ENCODE data around the gene AMACR. TPM values are rescaled to one million over a fixed set of nuclear protein-coding genes. Genes with fewer than 3 reads are reported as not detected.
"Not testable (repeated sequence)": the region's sequence is repeated elsewhere in the genome, so short reads cannot be mapped to it uniquely, and the experiment has no call there.

AMACR gene
- total RNA-seq, 4 donors from 2014 or later, result 5.4 to 21.5 (median 15.5) TPM

DNA sequence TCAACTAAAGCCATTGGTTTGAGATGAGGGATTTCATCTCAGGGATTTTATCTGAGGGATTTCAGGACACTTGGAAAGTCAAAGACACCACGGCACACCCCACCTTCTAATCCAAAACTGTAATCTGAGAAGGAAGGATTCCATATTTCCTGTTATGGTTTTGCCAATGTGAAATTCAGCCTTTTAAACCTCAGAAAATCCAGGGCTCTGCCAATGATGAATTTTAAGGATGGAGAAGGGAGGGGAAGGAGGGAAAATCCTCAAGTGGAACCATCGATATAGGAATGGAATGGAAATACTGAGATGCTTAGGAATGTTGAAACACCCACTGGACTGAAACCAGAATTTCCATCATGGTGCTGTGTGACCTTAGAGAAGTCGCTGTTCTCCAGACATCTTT is 29.9 kb upstream of the AMACR start:
- Histone ChIP-seq H3K27ac (peak overlapping the region in 1 of 4 donors; percentile 16), H3K27me3 (no peaks in the 10 kb centered on the region), H3K4me3 (no peak overlapping the region), H3K9me3 (no peaks in the 10 kb centered on the region), H3K36me3 (peaks cover 0 to 21% (median 0%) of the 10 kb centered on the region in 3 donors), H3K4me1 (peaks cover 0 to 8% (median 0%) of the 10 kb centered on the region in 3 donors)
- intact Hi-C loops (cut with DNase I), result no loop called here
- no peak for DNase-seq
- WGBS, 2 donors, result 74 to 82% methylated on average over 3 of the region's 3 CpGs
- no peak for TF ChIP-seq POLR2A (IDR thresholded peaks at IDR 0.05)
- TF ChIP-seq, protein P1, sequence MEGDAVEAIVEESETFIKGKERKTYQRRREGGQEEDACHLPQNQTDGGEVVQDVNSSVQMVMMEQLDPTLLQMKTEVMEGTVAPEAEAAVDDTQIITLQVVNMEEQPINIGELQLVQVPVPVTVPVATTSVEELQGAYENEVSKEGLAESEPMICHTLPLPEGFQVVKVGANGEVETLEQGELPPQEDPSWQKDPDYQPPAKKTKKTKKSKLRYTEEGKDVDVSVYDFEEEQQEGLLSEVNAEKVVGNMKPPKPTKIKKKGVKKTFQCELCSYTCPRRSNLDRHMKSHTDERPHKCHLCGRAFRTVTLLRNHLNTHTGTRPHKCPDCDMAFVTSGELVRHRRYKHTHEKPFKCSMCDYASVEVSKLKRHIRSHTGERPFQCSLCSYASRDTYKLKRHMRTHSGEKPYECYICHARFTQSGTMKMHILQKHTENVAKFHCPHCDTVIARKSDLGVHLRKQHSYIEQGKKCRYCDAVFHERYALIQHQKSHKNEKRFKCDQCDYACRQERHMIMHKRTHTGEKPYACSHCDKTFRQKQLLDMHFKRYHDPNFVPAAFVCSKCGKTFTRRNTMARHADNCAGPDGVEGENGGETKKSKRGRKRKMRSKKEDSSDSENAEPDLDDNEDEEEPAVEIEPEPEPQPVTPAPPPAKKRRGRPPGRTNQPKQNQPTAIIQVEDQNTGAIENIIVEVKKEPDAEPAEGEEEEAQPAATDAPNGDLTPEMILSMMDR (IDR thresholded peaks at IDR 0.05), result no peak

DNA sequence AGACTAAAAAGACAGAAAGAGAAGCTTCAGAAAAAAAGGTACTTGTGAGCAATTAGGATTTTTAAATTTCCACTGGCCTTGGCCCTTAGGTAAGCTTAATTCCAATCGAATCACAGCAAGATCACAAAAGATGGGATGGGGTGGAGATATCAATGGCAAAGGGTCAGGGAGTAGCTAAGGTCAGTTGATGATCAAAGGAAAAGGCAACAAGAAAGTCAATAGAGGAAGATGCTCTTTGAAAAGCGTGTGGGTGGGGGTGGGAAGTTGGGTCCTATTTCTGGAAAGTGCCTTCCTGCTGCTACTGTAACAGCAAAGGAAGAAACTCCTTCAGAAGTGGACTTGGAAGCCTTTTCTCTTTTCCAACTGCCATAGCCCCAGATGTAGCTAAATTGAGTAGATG is 27.9 kb upstream of the AMACR start:
- TF ChIP-seq, protein P1 (IDR thresholded peaks at IDR 0.05), result no peak
- no peak for TF ChIP-seq POLR2A (IDR thresholded peaks at IDR 0.05)
- H3K27me3 ChIP-seq, result no peaks in the 10 kb centered on the region
- H3K4me3 ChIP-seq, result no peak overlapping the region
- no peaks in the 10 kb centered on the region for H3K9me3 ChIP-seq
- no peak for DNase-seq
- intact Hi-C loops (cut with DNase I), result no loop called here
- peaks cover 0 to 21% (median 0%) of the 10 kb centered on the region in 3 donors for H3K36me3 ChIP-seq
- H3K27ac ChIP-seq, result no peak overlapping the region
- 68 to 82% methylated on average over 2 of the region's 2 CpGs for WGBS, 2 donors
- H3K4me1 ChIP-seq, result no peaks in the 10 kb centered on the region

DNA sequence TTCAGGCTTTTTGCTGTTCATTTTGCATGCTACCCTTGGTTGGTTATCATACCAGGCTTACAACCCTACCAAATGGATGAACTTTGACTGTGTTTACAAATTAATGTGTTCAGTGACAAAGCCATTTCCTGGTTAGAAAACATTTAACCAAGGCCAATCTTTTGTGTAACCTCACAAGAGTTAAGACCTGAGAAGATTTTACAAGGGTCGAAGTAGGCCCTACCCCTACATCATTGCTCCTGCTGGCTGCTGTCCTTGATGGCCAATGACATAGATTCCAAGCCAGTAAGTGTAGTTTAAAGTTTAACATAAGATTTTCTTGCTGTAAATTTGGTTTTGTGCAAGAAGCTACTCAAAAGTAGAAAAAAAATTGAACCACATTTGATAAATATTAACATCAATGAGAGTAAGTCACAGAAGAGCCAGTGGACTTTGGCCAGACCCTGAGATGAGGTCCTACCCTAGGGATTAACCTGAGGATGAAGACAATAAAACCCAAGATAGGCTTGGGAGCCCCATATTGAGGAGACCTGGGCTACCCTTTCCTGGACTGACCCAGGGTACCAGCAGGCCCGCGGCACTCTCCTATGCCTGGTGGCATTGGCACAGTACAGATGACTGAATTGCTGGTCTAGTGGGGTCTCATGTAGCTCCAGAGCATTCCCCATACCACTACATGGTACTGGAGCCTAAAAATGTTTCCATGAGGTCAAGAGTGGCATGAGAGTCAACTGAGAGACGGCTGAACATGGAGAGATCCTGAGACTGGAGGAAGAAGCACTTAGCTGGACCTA is 26.9 kb upstream of the AMACR start:
- peaks cover 0 to 21% (median 0%) of the 10 kb centered on the region in 3 donors for H3K36me3 ChIP-seq
- no peak overlapping the region for H3K27ac ChIP-seq
- intact Hi-C loops (cut with DNase I), result no loop called here
- WGBS, 2 donors, result 92 to 93% methylated on average over 1 of the region's 4 CpGs
- no peak for DNase-seq
- no peaks in the 10 kb centered on the region for H3K27me3 ChIP-seq
- H3K4me1 ChIP-seq, result no peaks in the 10 kb centered on the region
- no peak overlapping the region for H3K4me3 ChIP-seq
- TF ChIP-seq, protein P1 (IDR thresholded peaks at IDR 0.05), result no peak
- no peak for TF ChIP-seq POLR2A (IDR thresholded peaks at IDR 0.05)
- H3K9me3 ChIP-seq, result no peaks in the 10 kb centered on the region

DNA sequence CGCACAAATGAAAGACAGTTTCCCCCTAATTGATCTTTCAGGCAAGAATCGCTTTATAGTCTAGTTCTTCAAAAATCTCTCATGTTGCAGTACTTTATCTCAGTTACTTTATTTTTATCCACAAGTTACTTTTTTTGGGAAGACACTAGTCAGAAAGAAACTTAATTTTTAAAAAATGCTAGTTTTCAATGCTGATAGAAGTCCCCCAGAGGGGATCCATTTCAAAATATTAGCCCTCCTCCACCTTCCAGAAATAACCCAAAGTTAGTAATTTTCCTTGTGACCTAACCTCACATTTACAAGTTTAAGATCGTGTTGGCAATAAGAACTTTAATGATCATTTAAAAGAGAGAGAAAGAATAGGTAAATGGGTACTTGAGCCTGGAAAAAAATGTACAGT is 24.1 kb upstream of the AMACR start:
- Histone ChIP-seq H3K4me3 (no peak overlapping the region), H3K27ac (no peak overlapping the region), H3K27me3 (no peaks in the 10 kb centered on the region), H3K4me1 (no peaks in the 10 kb centered on the region), H3K36me3 (peaks cover 0 to 28% (median 0%) of the 10 kb centered on the region in 3 donors), H3K9me3 (no peaks in the 10 kb centered on the region)
- intact Hi-C loops (cut with DNase I), result no loop called here
- TF ChIP-seq, protein P1 (IDR thresholded peaks at IDR 0.05), result no peak
- TF ChIP-seq POLR2A (IDR thresholded peaks at IDR 0.05), result no peak
- no peak for DNase-seq
- WGBS, 2 donors, result 77 to 87% methylated on average over 3 of the region's 3 CpGs

DNA sequence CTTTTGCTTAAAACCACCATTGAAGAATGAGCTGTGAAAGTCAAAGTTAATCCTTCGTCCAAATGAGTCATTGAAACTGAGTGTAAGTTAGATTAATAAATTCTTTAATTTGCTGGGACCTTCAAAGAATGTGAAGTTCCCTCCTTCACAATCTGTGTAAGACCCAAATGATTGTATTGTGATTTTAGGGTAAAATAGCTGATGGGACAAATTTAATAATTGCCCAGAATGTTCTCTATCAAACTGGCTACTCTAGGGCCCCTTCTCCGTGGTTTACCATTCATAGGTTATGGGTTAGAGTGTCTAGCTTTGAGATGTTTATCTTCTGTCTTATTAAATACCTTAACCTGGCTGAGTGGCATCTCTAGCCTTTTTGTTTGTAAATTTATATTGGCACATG is 23.3 kb upstream of the AMACR start:
- WGBS, 2 donors, result 84 to 89% methylated on average over 2 of the region's 2 CpGs
- H3K36me3 ChIP-seq, result peaks cover 0 to 28% (median 0%) of the 10 kb centered on the region in 3 donors
- intact Hi-C loops (cut with DNase I), result no loop called here
- H3K27ac ChIP-seq, result no peak overlapping the region
- H3K4me1 ChIP-seq, result no peaks in the 10 kb centered on the region
- TF ChIP-seq POLR2A (IDR thresholded peaks at IDR 0.05), result no peak
- TF ChIP-seq, protein P1 (IDR thresholded peaks at IDR 0.05), result no peak
- H3K4me3 ChIP-seq, result no peak overlapping the region
- no peaks in the 10 kb centered on the region for H3K9me3 ChIP-seq
- no peaks in the 10 kb centered on the region for H3K27me3 ChIP-seq
- no peak for DNase-seq

DNA sequence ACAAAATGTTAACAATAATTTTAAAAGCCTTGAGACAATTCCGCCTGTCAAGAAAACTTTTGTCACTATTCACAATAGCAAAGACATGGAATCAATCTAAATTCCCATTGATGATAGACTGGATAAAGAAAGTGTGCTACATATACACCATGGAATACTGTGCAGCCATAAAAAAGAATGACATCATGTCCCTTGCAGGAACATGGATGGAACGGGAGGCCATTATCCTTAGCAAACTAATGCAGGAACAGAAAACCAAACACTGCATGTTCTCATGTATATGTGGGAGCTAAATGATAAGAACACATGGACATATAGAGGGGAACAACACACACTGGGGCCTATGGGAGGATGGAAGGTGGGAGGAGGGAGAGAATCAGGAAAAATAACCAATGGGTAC is 22.7 kb upstream of the AMACR start:
- H3K9me3 ChIP-seq; H3K27me3 ChIP-seq; H3K4me3 ChIP-seq; H3K27ac ChIP-seq; intact Hi-C loops (cut with DNase I); H3K4me1 ChIP-seq; DNase-seq: not testable (repeated sequence)
- WGBS, 2 donors, result 91 to 95% methylated on average over 2 of the region's 2 CpGs
- H3K36me3 ChIP-seq, result peaks cover 0 to 26% (median 0%) of the 10 kb centered on the region in 3 donors

All from esophagus squamous epithelium (tissue), 5 donors.